Small intestine (tissue), 7 donors: Measurements from ENCODE around the gene ACYP2. TPM values are rescaled to one million over a fixed set of nuclear protein-coding genes. Genes with fewer than 3 reads are reported as not detected.

Experiments used
- DNase-seq, 2 donors: peaks; one replicate each; pipeline versions ENCODE4 v3.0.0 to v3.0.0-alpha.2; 2013
- FAIRE-seq: peaks from 2 replicates; lab custom pipeline; 2012; peaks lifted over from hg19 to GRCh38; lab: Jason Lieb, UNC
- H3K27ac ChIP-seq, 3 donors: one replicate each; pipeline ENCODE4 v1.5.1; 2013; ENCODE audit warnings: low read length in 2 of 3, mild to moderate bottlenecking in 2 of 3, control low read depth in 1 of 3, inconsistent platforms in 1 of 3, low read depth in 1 of 3, moderate library complexity in 1 of 3
- H3K27me3 ChIP-seq, 3 donors: one replicate each; pipeline ENCODE4 v1.6.1; 2013; ENCODE audit warnings: low read length in 3 of 3, inconsistent platforms in 1 of 3; ENCODE audit not compliant: control insufficient read depth in 3 of 3, insufficient read depth in 3 of 3
- H3K36me3 ChIP-seq, 3 donors: one replicate each; pipeline ENCODE4 v1.6.1; 2013; ENCODE audit warnings: low read length in 3 of 3, inconsistent platforms in 1 of 3, low read depth in 1 of 3, mild to moderate bottlenecking in 1 of 3, moderate library complexity in 1 of 3; ENCODE audit not compliant: control insufficient read depth in 3 of 3, insufficient read depth in 2 of 3
- H3K4me1 ChIP-seq, 3 donors: one replicate each; pipeline ENCODE4 v1.6.1; 2013; ENCODE audit warnings: low read length in 2 of 3, inconsistent platforms in 1 of 3, low read depth in 1 of 3, mild to moderate bottlenecking in 1 of 3, moderate library complexity in 1 of 3; ENCODE audit not compliant: control insufficient read depth in 3 of 3, insufficient read depth in 2 of 3
- H3K4me3 ChIP-seq, 3 donors: one replicate each; pipeline ENCODE4 v1.5.1; 2013; ENCODE audit warnings: low read length in 3 of 3, control low read depth in 1 of 3, inconsistent platforms in 1 of 3, low read depth in 1 of 3, mild to moderate bottlenecking in 1 of 3, moderate library complexity in 1 of 3
- H3K9me3 ChIP-seq, 2 donors: one replicate each; pipeline ENCODE4 v1.6.1; 2013; ENCODE audit warnings: low read depth in 1 of 2, low read length in 1 of 2; ENCODE audit not compliant: control insufficient read depth in 2 of 2, insufficient read depth in 1 of 2
- WGBS, 3 donors: extraction: QIAGEN DNeasy Blood & Tissue Kit; methylation state at CpG; one replicate each; pipeline ENCODE4 v1.1.7; 2013; 5-methylcytosine and 5-hydroxymethylcytosine counted together
- polyA plus RNA-seq, 4 donors: library from polyadenylated mRNA; stranded (reverse) in 3 of 4; unstranded in 1 of 4; fragments of 200-250 nt in 3 of 4; fragments of 120-200 nt in 1 of 4; gene quantifications; one replicate each; pipeline versions ENCODE4 v1.2.1 to v1.2.3, GENCODE V29; 2013
- donor health status: healthy with polysubstance abuse.
- donor health status: control.
- donor health status: control.
- donor health status: Bipolar disorder and iron deficiency.
- donor health status: healthy.

The ACYP2 gene
- polyA plus RNA-seq, 4 donors: 12.3 to 17.3 (median 13.0) TPM

- H3K27me3 ChIP-seq: no peaks in the 10 kb centered on the region
- no peak overlapping the region for H3K4me3 ChIP-seq
- DNase-seq: no peak
- 54 to 78% (median 64%) methylated on average over 1 of the region's 1 CpG for WGBS, 3 donors
- H3K9me3 ChIP-seq: no peaks in the 10 kb centered on the region
- H3K4me1 ChIP-seq: no peaks in the 10 kb centered on the region
- no peaks in the 10 kb centered on the region for H3K36me3 ChIP-seq
- H3K27ac ChIP-seq: no peak overlapping the region
- no peak for FAIRE-seq
These were observed 131.7 kb downstream of the ACYP2 start for GRCh38 chr2:54247115-54247514.

DNA sequence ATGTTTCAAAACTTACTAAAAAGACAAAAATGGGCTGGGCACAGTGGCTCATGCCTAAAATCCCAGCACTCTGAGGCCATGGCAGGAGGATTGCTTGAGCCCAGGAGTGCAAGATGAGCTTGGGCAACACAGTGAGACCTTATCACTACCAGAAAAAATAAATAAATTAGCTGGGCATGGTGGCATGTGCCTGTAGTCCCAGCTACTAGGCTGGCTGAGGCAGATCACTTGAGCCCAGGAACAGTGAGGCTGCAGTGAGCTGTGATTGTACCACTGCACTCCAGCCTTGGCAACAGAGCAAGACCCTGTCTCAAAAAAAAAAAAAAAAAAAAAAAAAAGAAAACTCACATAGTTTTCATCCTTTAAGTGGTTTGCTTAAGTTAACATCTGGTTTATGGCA, 134.2 kb downstream of the ACYP2 start:
- Histone ChIP-seq H3K4me3 (no peak overlapping the region), H3K27me3 (no peaks in the 10 kb centered on the region), H3K36me3 (peaks cover 0 to 2% (median 0%) of the 10 kb centered on the region in 3 donors), H3K4me1 (no peaks in the 10 kb centered on the region), H3K27ac (no peak overlapping the region), H3K9me3 (no peaks in the 10 kb centered on the region)
- FAIRE-seq: no peak
- DNase-seq: no peak

GRCh38 chr2:54254180-54254579, 138.8 kb downstream of the ACYP2 start:
- H3K27ac ChIP-seq: no peak overlapping the region
- peaks cover 0 to 14% (median 0%) of the 10 kb centered on the region in 3 donors for H3K36me3 ChIP-seq
- no peaks in the 10 kb centered on the region for H3K27me3 ChIP-seq
- H3K4me3 ChIP-seq: no peak overlapping the region
- H3K9me3 ChIP-seq: peaks cover 0 to 13% of the 10 kb centered on the region in 2 donors
- DNase-seq (no peak), FAIRE-seq (no peak)
- H3K4me1 ChIP-seq: no peaks in the 10 kb centered on the region

DNA sequence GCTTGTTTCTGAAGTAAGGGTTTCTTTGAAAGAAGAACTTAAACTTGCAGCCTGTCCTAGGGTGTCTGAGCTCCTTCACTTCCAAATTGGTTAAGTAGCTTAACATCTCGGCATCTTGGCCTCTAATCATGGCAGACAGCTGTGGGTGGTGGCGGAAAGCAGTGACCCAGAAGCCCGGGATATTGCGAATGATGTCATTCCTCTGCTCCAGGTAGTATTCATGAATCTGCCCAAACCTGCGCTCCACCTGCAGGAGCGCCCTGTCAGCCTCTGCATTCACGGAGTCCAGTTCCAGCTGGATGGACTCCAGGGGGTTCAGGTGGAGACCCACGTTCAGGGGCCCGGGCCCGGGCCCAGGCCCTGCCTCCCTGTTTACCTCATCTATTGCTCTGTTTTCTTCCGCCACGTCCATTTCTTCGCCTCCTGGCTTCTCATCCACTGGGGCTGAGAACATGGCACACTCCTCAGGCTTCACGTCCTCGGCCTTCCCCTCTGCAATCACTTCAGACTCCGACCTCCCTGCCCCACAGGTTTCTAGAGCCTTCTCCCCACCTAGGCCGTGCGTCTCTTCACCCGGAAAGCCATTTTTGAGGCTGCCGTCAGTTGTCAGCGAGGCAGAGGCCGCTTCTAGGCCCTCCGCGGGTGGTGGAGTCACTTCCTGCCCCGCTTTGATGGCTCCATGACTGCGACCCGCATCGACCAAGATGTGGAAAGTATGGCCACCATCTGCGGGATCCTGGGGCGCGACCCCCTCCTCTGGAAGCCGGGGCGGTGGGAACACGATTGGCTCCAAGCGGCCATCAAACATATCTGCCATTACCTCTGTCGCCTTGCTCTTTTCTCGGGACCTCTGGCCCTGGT, 140.0 kb downstream of the ACYP2 start:
- DNase-seq: no peak
- 93 to 95% (median 94%) methylated on average over 37 of the region's 37 CpGs for WGBS, 3 donors
- no peak for FAIRE-seq
- H3K4me3 ChIP-seq: no peak overlapping the region
- H3K27me3 ChIP-seq: no peaks in the 10 kb centered on the region
- peaks cover 0 to 13% of the 10 kb centered on the region in 2 donors for H3K9me3 ChIP-seq
- no peaks in the 10 kb centered on the region for H3K4me1 ChIP-seq
- no peak overlapping the region for H3K27ac ChIP-seq
- peaks cover 0 to 14% (median 0%) of the 10 kb centered on the region in 3 donors for H3K36me3 ChIP-seq

DNA sequence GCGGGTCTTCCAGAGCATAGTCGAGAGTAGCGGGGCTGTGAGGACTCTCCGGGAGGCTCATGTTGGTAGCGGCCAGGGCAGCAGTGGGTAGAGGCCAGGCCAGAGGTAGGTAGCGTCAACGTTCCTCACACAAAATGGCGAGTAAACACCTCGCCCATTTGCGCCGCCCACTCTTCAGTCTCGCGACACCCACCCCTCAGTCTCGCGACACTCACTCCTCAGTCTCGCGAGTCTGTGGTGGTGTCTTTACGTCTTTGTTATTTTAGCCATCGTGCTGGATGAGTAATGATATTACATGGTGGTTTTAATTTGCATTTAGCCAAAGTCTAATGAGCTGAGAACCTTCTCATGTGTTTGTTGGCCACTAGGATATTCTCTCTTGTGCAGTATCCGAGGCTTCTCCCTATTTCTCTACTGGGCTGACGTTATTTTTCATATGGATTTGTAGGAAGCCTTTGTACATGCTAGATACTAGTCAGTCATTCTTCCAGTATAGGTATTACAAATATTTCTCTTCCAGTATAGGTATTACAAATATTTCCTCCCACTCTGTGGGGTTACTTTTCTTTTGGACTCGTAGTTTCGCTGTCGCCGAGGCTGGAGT, 140.8 kb downstream of the ACYP2 start, which contains the start of gene TSPYL6:
TSPYL6 (minus strand) TSS at position 139 of the 604 bp plus-strand sequence; CDS start at position 61, 78 bp downstream.
- WGBS, 3 donors: 97 to 98% (median 98%) methylated on average over 25 of the region's 25 CpGs
- Histone ChIP-seq H3K36me3 (peaks cover 0 to 14% (median 0%) of the 10 kb centered on the region in 3 donors), H3K27ac (no peak within 1 kb of the TSS), H3K27me3 (no peaks in the 10 kb centered on the region), H3K9me3 (peaks cover 0 to 13% of the 10 kb centered on the region in 2 donors), H3K4me1 (no peaks in the 10 kb centered on the region), H3K4me3 (no peak within 1 kb of the TSS)
- DNase-seq: no peak
- FAIRE-seq: no peak

GRCh38 chr2:54258166-54258565, 142.8 kb downstream of the ACYP2 start:
- Histone ChIP-seq H3K9me3 (peaks cover 0 to 13% of the 10 kb centered on the region in 2 donors), H3K36me3 (peaks cover 0 to 14% (median 0%) of the 10 kb centered on the region in 3 donors), H3K27ac (no peak overlapping the region), H3K4me3 (no peak overlapping the region), H3K4me1 (peaks cover 0 to 5% (median 0%) of the 10 kb centered on the region in 3 donors), H3K27me3 (no peaks in the 10 kb centered on the region)
- 86 to 87% (median 86%) methylated on average over 2 of the region's 2 CpGs for WGBS, 3 donors
- FAIRE-seq (no peak), DNase-seq (no peak)

DNA sequence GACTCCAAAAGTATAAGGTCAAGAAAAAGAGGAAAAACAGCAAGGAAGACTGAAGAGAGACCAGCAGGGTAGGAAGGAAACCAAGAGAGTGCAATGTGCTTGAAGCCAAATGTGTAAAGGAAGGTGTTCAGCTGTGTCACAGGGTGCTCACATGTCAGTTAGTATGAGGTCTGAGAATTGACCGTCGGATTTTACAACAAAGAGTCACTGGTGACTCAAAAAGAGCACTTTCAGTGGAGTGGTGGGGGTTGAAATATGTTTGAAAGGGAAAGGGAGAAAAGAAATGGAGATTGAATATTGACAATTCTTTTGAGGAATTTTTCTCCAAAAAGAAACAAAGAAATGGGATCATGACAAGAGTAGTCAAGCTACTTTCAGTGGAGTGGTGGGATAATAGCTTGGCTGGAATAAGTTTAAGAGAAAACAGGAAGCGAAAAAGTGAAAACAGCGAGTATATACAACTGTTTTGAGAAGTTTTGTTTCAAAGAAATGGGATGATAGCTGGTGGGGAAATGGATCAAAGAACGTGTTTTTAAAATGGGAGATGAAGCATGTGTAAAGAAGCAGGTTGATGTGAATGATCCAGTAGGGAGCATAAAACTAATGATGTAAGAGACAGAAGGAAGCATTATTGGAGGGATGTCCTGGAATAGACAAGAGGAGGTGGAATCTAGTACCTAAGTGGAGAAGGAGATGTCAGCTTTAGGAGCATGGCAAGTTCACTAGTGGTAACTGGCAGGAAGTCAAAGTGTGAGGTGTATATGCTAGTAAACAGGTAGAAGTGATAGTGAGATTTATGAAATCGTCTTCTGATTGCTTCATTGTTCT, 144.2 kb downstream of the ACYP2 start:
- Histone ChIP-seq H3K27me3 (no peaks in the 10 kb centered on the region), H3K9me3 (peaks cover 0 to 23% of the 10 kb centered on the region in 2 donors), H3K27ac (no peak overlapping the region), H3K4me3 (no peak overlapping the region), H3K36me3 (peaks cover 0 to 14% (median 0%) of the 10 kb centered on the region in 3 donors), H3K4me1 (peaks cover 0 to 5% (median 0%) of the 10 kb centered on the region in 3 donors)
- WGBS, 3 donors: 80 to 81% (median 80%) methylated on average over 6 of the region's 6 CpGs
- no peak for DNase-seq
- FAIRE-seq: no peak

GRCh38 chr2:54260241-54260595, 144.8 kb downstream of the ACYP2 start:
- Histone ChIP-seq H3K4me1 (peaks cover 0 to 5% (median 0%) of the 10 kb centered on the region in 3 donors), H3K27ac (no peak overlapping the region), H3K36me3 (peaks cover 0 to 10% (median 0%) of the 10 kb centered on the region in 3 donors), H3K9me3 (peaks cover 0 to 20% of the 10 kb centered on the region in 2 donors), H3K27me3 (no peaks in the 10 kb centered on the region), H3K4me3 (no peak overlapping the region)
- WGBS, 3 donors: 92 to 96% (median 93%) methylated on average over 2 of the region's 2 CpGs
- no peak for DNase-seq
- no peak for FAIRE-seq
